H1 (cell line): ENCODE measurements around the gene CCNC.

Source experiments
- CHD1 ChIP-seq: IDR thresholded peaks from 2 replicates; pipeline ENCODE4 v1.6.1; 2012; ENCODE audit warnings: low read depth, low read length, improper control_type of control experiment
- EP300 ChIP-seq, 2 experiments: IDR thresholded peaks; 1 replicate in 1 of 2; 2 replicates in 1 of 2; pipeline ENCODE4 v1.6.1; 2011 to 2012; ENCODE audit warnings: low read depth in 2 of 2, low read length in 2 of 2, mild to moderate bottlenecking in 2 of 2, borderline replicate concordance in 1 of 2, inconsistent platforms in 1 of 2, moderate library complexity in 1 of 2
- EZH2 ChIP-seq: fragments of 200-600 bp; sonication (generic); IDR thresholded peaks from 2 replicates; pipeline ENCODE4 v1.7.1; 2012; ENCODE audit warnings: low read depth, mild to moderate bottlenecking, moderate library complexity, low read length, inconsistent platforms; ENCODE audit not compliant: severe bottlenecking
- HDAC6 ChIP-seq: IDR thresholded peaks from one replicate; pipeline ENCODE4 v1.7.1; 2012; ENCODE audit warnings: low read depth, mild to moderate bottlenecking, inconsistent platforms, low read length, moderate library complexity
- JUN ChIP-seq: IDR thresholded peaks from 2 replicates; pipeline ENCODE4 v1.6.1; 2011; ENCODE audit warnings: low read depth, mild to moderate bottlenecking, improper control_type of control experiment, low read length
- PHF8 ChIP-seq: fragments of 200-600 bp; sonication (generic); conservative IDR thresholded peaks from 2 replicates; pipeline ENCODE4 v1.7.1; 2012; ENCODE audit warnings: low read depth, mild to moderate bottlenecking, inconsistent platforms, low read length, moderate library complexity
- POLR2A ChIP-seq, 2 experiments: IDR thresholded peaks; 1 replicate in 1 of 2; 2 replicates in 1 of 2; pipeline ENCODE4 v1.6.1; 2011; ENCODE audit warnings: low read depth in 2 of 2, low read length in 2 of 2, mild to moderate bottlenecking in 2 of 2; ENCODE audit errors: control extremely low read depth in 1 of 2
- POLR2AphosphoS5 ChIP-seq: IDR thresholded peaks from 2 replicates; pipeline ENCODE4 v1.6.1; 2011; ENCODE audit warnings: low read depth, low read length
- SUZ12 ChIP-seq: fragments of 200-600 bp; sonication (generic); IDR thresholded peaks from 2 replicates; pipeline ENCODE4 v1.6.1; 2012; ENCODE audit warnings: mild to moderate bottlenecking, inconsistent platforms, low read length, moderate library complexity, mixed read lengths
- TCF12 ChIP-seq: IDR thresholded peaks from 2 replicates; pipeline ENCODE4 v1.6.1; 2011; ENCODE audit warnings: low read depth, mild to moderate bottlenecking, low read length
- TF ChIP-seq, protein P1 (sequence below): IDR thresholded peaks from 2 replicates; pipeline ENCODE4 v1.6.1; 2011; ENCODE audit warnings: low read length, improper control_type of control experiment
- TF ChIP-seq, protein P2 (sequence below), 3 experiments: IDR thresholded peaks; 1 replicate in 2 of 3; 2 replicates in 1 of 3; pipeline versions ENCODE4 v1.5.1 to v1.6.1; 2011; ENCODE audit warnings: low read length in 3 of 3, mild to moderate bottlenecking in 3 of 3, inconsistent platforms in 2 of 3, low read depth in 1 of 3, moderate library complexity in 1 of 3; ENCODE audit not compliant: insufficient read depth in 1 of 3; ENCODE audit errors: control extremely low read depth in 1 of 3

DNA sequence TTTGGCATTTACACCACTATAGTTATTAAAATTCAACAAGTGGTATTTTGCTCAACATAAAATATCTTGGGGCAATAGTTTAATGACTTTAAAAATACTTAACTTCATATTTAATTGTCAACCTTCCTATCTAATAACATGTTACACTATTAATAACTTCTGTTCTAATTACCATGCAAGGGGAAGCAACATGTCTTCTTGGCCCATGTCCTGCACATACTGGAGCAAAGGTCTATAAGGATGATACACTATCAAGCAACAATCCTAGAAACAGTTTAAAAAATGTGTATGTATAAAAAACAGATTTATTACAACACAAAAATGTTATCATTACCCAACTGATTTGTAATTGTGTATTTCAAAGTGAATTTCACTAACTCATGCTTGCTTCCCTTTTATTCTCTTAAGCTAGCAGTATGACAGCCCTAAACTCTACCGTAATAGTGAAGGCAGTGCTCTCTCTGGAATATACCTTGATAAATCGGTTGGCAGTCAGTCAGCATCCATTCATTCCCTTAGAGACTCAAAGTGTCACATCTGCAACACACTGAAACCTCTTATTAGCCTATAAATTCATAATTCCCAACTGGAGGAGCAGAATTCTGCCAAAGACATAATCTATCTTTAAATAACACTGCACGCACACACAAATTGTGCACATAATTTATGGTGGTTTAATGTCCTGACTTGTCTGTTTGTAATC, 18.3 kb downstream of the CCNC start:
- TF ChIP-seq, protein P1, sequence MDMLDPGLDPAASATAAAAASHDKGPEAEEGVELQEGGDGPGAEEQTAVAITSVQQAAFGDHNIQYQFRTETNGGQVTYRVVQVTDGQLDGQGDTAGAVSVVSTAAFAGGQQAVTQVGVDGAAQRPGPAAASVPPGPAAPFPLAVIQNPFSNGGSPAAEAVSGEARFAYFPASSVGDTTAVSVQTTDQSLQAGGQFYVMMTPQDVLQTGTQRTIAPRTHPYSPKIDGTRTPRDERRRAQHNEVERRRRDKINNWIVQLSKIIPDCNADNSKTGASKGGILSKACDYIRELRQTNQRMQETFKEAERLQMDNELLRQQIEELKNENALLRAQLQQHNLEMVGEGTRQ = no peak
- TF ChIP-seq, protein P2, sequence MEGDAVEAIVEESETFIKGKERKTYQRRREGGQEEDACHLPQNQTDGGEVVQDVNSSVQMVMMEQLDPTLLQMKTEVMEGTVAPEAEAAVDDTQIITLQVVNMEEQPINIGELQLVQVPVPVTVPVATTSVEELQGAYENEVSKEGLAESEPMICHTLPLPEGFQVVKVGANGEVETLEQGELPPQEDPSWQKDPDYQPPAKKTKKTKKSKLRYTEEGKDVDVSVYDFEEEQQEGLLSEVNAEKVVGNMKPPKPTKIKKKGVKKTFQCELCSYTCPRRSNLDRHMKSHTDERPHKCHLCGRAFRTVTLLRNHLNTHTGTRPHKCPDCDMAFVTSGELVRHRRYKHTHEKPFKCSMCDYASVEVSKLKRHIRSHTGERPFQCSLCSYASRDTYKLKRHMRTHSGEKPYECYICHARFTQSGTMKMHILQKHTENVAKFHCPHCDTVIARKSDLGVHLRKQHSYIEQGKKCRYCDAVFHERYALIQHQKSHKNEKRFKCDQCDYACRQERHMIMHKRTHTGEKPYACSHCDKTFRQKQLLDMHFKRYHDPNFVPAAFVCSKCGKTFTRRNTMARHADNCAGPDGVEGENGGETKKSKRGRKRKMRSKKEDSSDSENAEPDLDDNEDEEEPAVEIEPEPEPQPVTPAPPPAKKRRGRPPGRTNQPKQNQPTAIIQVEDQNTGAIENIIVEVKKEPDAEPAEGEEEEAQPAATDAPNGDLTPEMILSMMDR (IDR thresholded peaks at IDR 0.05; ENCODE audit: control extremely low read depth in 1 of 3, insufficient read depth in 1 of 3, low read depth in 1 of 3, low read length in 3 of 3) = no peak
- no peak for TF ChIP-seq POLR2AphosphoS5
- no peak for TF ChIP-seq HDAC6
- no peak for TF ChIP-seq EP300 (IDR thresholded peaks at IDR 0.05; ENCODE audit: borderline replicate concordance in 1 of 2, low read depth in 2 of 2, low read length in 2 of 2)
- no peak for TF ChIP-seq EZH2
- TF ChIP-seq PHF8 = no peak
- TF ChIP-seq POLR2A (IDR thresholded peaks at IDR 0.05; ENCODE audit: control extremely low read depth in 1 of 2, low read depth in 2 of 2, low read length in 2 of 2) = no peak
- no peak for TF ChIP-seq SUZ12
- TF ChIP-seq JUN = no peak
- no peak for TF ChIP-seq CHD1
- no peak for TF ChIP-seq TCF12
